Retinal pigment epithelial cell (primary cell): ENCODE data around the gene ANKFY1.

Experiments
- DNase-seq: peaks from one replicate; pipeline ENCODE4 v3.0.0-alpha.2; 2010; ENCODE audit warnings: low read depth
- H3K4me3 ChIP-seq: 2 replicates; pipeline ENCODE4 v1.5.1; 2011; ENCODE audit warnings: mild to moderate bottlenecking, low read length, control low read depth, moderate library complexity
- TF ChIP-seq, protein P1 (sequence below): conservative IDR thresholded peaks from 2 replicates; pipeline ENCODE4 v1.5.1; 2011; ENCODE audit warnings: low read depth, low read length, control low read depth, inconsistent platforms

Gene ANKFY1

GRCh38 chr17:4162775-4163466, 100.9 kb downstream of the ANKFY1 start:
- TF ChIP-seq, protein P1, sequence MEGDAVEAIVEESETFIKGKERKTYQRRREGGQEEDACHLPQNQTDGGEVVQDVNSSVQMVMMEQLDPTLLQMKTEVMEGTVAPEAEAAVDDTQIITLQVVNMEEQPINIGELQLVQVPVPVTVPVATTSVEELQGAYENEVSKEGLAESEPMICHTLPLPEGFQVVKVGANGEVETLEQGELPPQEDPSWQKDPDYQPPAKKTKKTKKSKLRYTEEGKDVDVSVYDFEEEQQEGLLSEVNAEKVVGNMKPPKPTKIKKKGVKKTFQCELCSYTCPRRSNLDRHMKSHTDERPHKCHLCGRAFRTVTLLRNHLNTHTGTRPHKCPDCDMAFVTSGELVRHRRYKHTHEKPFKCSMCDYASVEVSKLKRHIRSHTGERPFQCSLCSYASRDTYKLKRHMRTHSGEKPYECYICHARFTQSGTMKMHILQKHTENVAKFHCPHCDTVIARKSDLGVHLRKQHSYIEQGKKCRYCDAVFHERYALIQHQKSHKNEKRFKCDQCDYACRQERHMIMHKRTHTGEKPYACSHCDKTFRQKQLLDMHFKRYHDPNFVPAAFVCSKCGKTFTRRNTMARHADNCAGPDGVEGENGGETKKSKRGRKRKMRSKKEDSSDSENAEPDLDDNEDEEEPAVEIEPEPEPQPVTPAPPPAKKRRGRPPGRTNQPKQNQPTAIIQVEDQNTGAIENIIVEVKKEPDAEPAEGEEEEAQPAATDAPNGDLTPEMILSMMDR = no peak
- no peak for DNase-seq
- no peak overlapping the region for H3K4me3 ChIP-seq

GRCh38 chr17:4162321-4162720, 101.5 kb downstream of the ANKFY1 start:
- DNase-seq = no peak
- TF ChIP-seq, protein P1 = no peak
- no peak overlapping the region for H3K4me3 ChIP-seq

DNA sequence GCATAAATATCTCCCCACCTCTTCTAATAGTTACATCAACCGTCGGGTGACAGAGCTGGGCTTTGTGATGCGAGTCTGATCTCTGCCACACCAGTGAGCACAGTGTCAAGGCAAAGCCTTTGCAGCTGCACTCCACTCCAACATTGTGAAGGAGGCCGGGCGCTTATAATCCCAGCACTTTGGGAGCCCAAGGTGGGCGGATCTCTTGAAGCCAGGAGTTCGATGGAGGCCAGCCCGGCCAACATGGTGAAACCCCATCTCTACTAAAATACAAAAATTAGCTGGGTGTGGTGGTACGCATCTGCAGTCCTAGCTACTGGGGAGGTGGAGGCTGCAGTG, 101.8 kb downstream of the ANKFY1 start:
- no peak overlapping the region for H3K4me3 ChIP-seq
- TF ChIP-seq, protein P1 = no peak
- no peak for DNase-seq

GRCh38 chr17:4161192-4161966, 102.4 kb downstream of the ANKFY1 start:
- no peak for DNase-seq
- TF ChIP-seq, protein P1 = peak; percentile 33
- H3K4me3 ChIP-seq = no peak overlapping the region

DNA sequence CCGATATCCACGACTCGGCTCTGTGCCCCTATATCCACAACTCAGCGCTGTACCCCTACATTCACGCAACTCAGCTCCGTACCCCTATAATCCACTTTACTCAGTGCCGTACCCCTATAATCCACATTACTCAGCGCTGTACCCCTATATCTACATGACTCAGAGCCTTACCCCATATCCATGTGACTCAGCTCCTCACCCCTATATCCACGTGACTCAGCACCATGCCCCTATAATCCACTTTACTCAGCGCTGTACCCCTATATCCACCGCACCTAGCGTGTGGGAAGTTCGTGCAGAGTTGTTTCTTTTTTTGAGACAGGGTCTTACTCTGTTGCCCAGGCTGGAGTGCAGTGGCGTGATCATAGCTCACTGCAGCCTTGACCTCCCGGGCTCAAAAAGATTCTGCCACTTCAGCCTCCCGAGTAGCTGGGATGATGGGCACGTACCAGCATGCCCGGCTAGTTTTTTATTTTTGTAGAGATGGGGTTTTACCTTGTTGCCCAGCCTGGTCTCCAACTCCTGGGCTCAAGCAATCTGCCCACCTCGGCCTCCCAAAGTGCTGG, 103.4 kb downstream of the ANKFY1 start:
- TF ChIP-seq, protein P1 = no peak
- no peak overlapping the region for H3K4me3 ChIP-seq
- no peak for DNase-seq

DNA sequence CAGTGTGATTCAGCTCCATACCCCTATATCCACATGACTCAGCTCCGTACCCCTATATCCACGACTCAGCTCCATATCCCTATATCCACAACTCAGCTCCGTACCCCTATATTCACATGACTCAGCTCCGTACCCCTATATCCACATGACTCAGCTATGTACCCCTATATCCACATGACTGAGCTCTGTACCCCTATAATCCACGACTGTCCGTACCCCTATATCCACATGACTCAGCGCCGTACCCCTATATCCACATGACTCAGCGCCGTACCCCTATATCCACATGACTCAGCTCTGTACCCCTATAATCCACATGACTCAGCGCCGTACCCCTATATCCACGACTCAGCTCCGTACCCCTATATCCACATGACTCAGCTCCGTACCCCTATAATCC, 104.0 kb downstream of the ANKFY1 start:
- no peak overlapping the region for H3K4me3 ChIP-seq
- TF ChIP-seq, protein P1 = no peak
- no peak for DNase-seq
